Neural progenitor cell (in vitro differentiated cells): ENCODE measurements around the gene GBF1.

Experiments used
- EZH2 ChIP-seq: fragments of 200-600 bp; sonication (generic); IDR thresholded peaks from 2 replicates; pipeline ENCODE4 v1.6.1; 2017; ENCODE audit warnings: antibody characterized with exemption, mild to moderate bottlenecking, moderate library complexity
- TF ChIP-seq, protein P1 (sequence below): fragments of 200-600 bp; sonication (generic); IDR thresholded peaks from 2 replicates; pipeline ENCODE4 v1.5.1; 2017; ENCODE audit warnings: antibody characterized with exemption, mild to moderate bottlenecking

DNA sequence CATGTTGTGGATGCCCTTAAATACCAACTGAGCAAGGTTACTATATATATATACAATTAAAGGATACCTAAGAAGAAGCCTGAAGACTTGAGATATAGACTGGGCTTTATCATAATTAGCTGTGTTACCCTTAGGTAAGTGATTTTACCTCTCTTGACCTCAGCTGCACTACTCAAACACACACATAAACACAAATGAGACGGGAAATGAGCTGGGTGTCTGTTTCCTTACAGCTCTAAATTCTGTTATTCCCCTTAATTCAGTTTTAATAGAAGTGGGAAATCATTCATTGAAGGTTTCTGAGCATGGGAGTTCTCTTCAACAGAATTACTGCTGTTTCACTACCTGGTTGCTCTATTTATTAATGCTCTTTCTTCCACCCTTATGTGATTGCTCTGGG lies 60.7 kb downstream of the GBF1 start:
- TF ChIP-seq, protein P1, sequence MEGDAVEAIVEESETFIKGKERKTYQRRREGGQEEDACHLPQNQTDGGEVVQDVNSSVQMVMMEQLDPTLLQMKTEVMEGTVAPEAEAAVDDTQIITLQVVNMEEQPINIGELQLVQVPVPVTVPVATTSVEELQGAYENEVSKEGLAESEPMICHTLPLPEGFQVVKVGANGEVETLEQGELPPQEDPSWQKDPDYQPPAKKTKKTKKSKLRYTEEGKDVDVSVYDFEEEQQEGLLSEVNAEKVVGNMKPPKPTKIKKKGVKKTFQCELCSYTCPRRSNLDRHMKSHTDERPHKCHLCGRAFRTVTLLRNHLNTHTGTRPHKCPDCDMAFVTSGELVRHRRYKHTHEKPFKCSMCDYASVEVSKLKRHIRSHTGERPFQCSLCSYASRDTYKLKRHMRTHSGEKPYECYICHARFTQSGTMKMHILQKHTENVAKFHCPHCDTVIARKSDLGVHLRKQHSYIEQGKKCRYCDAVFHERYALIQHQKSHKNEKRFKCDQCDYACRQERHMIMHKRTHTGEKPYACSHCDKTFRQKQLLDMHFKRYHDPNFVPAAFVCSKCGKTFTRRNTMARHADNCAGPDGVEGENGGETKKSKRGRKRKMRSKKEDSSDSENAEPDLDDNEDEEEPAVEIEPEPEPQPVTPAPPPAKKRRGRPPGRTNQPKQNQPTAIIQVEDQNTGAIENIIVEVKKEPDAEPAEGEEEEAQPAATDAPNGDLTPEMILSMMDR = no peak
- no peak for TF ChIP-seq EZH2
